Muscle of leg (tissue), 9 donors: ENCODE measurements around the gene LASP1NB. TPM values are rescaled to one million over a fixed set of nuclear protein-coding genes. Genes with fewer than 3 reads are reported as not detected.

Experiments used
- polyA plus RNA-seq, 8 donors: library from polyadenylated mRNA; unstranded; fragments of 120-200 nt; gene quantifications; one replicate each; pipeline versions ENCODE4 v1.2.1 to v1.2.3, GENCODE V29; 2013; ENCODE audit warnings: inconsistent platforms in 1 of 8, low replicate concordance in 1 of 8; ENCODE audit not compliant: insufficient read length in 8 of 8, insufficient read depth in 1 of 8
- total RNA-seq: library from RNA; stranded (reverse); fragments of 120-200 nt; gene quantifications from one replicate; pipeline ENCODE4 v1.2.4, GENCODE V29; 2013

LASP1NB gene

Other genes starting within 250 kb of the LASP1NB start
- gene MLLT6, start 220.3 kb upstream of the LASP1NB start, total RNA-seq: 40.8 TPM
- 10 to 100 TPM; 43.9 to 77.3 (median 64.0) TPM for gene MLLT6, start 220.3 kb upstream of the LASP1NB start, polyA plus RNA-seq
- gene CISD3, start 195.3 kb upstream of the LASP1NB start, total RNA-seq: 6.4 TPM
- gene CISD3, start 195.3 kb upstream of the LASP1NB start, polyA plus RNA-seq: 10 to 100 TPM; 12.9 to 21.2 (median 15.1) TPM
- gene PCGF2, start 177.3 kb upstream of the LASP1NB start, total RNA-seq: 15.2 TPM
- 10 to 100 TPM; 24.7 to 56.5 (median 44.1) TPM for gene PCGF2, start 177.3 kb upstream of the LASP1NB start, polyA plus RNA-seq
- 159 TPM for gene PSMB3, start 172.9 kb upstream of the LASP1NB start, total RNA-seq
- gene PSMB3, start 172.9 kb upstream of the LASP1NB start, polyA plus RNA-seq: 10 to 100 TPM; 70.3 to 90.7 (median 76.4) TPM
- 36.2 TPM for gene PIP4K2B, start 126.1 kb upstream of the LASP1NB start, total RNA-seq
- 10 to 100 TPM; 55.1 to 73.5 (median 66.9) TPM for gene PIP4K2B, start 126.1 kb upstream of the LASP1NB start, polyA plus RNA-seq
- 9.2 TPM for gene CWC25, start 100.3 kb upstream of the LASP1NB start, total RNA-seq
- 10 to 100 TPM; 13.6 to 18.6 (median 14.4) TPM for gene CWC25, start 100.3 kb upstream of the LASP1NB start, polyA plus RNA-seq
- gene RPL23, start 71.9 kb upstream of the LASP1NB start, total RNA-seq: 3,946 TPM
- 1,000 to 10,000 TPM; 2,460 to 3,568 (median 2,819) TPM for gene RPL23, start 71.9 kb upstream of the LASP1NB start, polyA plus RNA-seq
- gene LASP1, start 55.6 kb upstream of the LASP1NB start, total RNA-seq: 37.6 TPM
- 100 to 1,000 TPM in 1 of 8 donors, 10 to 100 TPM in 7; 69.4 to 118 (median 82.5) TPM for gene LASP1, start 55.6 kb upstream of the LASP1NB start, polyA plus RNA-seq
- gene FBXO47, start 41.8 kb downstream of the LASP1NB start, total RNA-seq: not detected
- gene FBXO47, start 41.8 kb downstream of the LASP1NB start, polyA plus RNA-seq: not detected
- gene PLXDC1, start 226.0 kb downstream of the LASP1NB start, total RNA-seq: 2.0 TPM
- 1 to 10 TPM; 3.6 to 8.7 (median 5.6) TPM for gene PLXDC1, start 226.0 kb downstream of the LASP1NB start, polyA plus RNA-seq
- 0.31 TPM for gene ARL5C, start 240.5 kb downstream of the LASP1NB start, total RNA-seq
- gene ARL5C, start 240.5 kb downstream of the LASP1NB start, polyA plus RNA-seq: under 1 TPM in 5 of 8 donors, not detected in 3; 0.24 to 0.53 (median 0.37) TPM